Loucy (cell line): ENCODE data around the gene NDUFV2.

Experiments
- CTCF ChIP-seq: fragments of 200-600 bp; sonication (generic); conservative IDR thresholded peaks from 2 replicates; pipeline ENCODE4 v1.5.1; 2014; ENCODE audit warnings: mild to moderate bottlenecking, antibody characterized with exemption, low read length
- EZH2phosphoT487 ChIP-seq: fragments of 200-600 bp; IDR thresholded peaks from 2 replicates; pipeline ENCODE4 v1.6.1; 2018; ENCODE audit warnings: antibody characterized with exemption, mild to moderate bottlenecking, moderate library complexity, borderline replicate concordance

GRCh38 chr18:9101730-9102507, 580 bp upstream of the NDUFV2 start:
- TF ChIP-seq EZH2phosphoT487 = no peak
- no peak for TF ChIP-seq CTCF
